Globus pallidus (tissue), 1 donor: ENCODE results near the gene CDC42SE2.
"Not testable (repeated sequence)": the region's sequence is repeated elsewhere in the genome, so short reads cannot be mapped to it uniquely, and the experiment has no call there.

Experiments
- DNase-seq: peaks from one replicate; pipeline ENCODE4 v3.0.0-alpha.2; 2015; ENCODE audit warnings: low spot score

Gene CDC42SE2

DNA sequence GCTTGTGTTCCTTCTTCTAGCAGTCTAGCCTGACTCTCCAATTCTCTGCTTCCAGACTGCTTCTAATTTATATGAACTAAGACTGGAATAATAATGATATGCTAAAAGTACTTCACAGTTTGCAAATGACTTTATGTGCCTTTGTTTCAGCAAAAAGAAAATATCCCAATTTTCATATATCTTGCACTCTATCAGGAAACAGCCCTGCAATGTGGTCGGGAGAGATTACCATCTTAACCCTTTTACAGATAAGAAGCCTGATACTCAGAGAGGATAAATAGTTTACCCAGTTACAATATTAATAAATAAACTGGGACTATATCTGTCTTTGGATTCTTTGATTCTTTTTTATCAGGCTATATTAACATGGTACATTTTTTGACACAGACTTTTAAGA is 126.0 kb downstream of the CDC42SE2 start:
- no peak for DNase-seq

DNA sequence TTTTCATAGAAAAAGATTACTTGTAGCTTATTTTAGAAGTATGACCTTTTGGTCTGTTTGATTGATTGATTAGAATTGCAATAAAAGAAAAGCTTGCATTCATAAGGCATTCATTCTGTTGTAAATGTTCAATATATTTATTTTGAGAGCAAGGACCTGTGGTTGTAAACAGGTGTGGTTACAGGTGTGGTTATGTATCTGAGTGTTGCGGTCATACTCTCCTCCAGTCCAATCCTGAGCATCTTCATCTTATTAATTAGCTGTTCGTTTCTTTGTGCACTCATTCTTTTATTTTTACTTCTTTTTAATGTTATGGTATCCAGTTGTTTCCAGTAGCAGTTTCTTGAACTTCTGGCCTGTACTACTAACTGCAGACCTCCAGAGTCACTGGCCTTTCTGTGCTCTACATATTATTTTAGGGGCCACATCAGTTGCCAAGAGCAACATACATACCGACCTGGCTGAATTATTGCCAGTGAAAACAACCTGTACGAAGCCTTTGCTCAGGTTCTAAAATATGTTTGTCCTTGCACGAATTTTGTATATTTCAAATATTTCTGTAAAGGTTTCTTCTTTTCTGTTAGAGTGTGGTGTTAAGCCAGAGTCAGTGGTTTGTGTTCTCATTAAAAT is 128.7 kb downstream of the CDC42SE2 start:
- DNase-seq, result no peak

DNA sequence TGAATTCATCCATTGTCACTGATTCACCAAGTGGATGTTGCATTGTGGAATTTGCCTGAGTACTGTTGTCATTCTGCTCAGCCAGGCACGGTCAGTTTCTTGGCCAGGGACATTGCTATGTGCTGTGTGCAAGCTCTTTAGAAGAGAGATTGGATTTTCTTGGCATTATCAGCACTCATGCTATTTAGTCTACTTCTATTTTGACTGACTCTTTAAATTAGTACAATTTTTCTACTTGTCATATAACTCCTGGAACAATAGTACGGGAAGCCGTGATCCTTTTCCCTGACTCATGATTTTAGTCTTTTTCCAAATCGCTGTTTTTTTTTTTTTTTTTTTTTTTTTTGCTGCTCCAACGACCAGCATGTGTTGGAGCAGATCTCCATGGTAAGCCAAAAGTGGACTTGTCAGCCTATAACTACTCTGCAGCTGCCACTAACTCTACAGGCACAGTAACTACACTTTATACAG is 129.7 kb downstream of the CDC42SE2 start:
- peak; percentile 80 for DNase-seq

DNA sequence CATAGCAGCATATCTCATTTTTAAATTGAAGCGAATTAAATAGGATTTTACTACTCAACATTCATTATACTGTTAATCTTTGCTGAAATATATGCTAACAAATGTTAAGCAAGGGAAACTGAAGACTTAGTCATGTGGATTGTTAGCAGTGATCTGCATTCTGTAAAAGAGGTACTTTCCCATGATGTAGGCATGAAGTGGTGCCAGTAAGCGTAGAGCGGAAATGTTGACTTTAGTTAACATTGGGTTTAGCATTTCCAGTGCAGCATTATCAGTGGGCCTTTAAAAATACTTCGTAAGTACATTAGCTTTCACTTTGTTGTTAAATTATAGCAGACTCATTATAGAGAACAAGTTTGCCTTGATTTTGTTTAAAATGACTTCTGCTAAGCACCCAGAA is 130.3 kb downstream of the CDC42SE2 start:
- DNase-seq, result no peak

DNA sequence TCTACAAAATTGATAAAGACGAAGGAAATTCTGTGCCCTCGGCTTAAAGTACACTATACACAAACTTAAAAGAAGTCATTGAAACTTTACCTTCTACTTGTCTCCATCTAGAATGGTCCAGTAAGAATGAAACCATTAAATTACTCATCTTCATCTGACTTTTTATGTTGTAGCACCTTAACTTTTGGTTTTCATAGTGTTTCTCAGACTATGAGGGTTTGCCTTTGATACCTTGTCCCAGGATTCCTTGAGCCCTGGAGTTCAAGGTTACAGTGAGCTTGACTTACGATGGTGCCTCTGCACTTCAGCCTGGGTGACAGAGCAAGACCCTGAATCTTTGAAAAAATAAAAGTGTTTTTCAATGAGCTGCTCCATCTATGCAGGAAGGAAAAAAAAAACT is 132.2 kb downstream of the CDC42SE2 start:
- DNase-seq, result no peak

DNA sequence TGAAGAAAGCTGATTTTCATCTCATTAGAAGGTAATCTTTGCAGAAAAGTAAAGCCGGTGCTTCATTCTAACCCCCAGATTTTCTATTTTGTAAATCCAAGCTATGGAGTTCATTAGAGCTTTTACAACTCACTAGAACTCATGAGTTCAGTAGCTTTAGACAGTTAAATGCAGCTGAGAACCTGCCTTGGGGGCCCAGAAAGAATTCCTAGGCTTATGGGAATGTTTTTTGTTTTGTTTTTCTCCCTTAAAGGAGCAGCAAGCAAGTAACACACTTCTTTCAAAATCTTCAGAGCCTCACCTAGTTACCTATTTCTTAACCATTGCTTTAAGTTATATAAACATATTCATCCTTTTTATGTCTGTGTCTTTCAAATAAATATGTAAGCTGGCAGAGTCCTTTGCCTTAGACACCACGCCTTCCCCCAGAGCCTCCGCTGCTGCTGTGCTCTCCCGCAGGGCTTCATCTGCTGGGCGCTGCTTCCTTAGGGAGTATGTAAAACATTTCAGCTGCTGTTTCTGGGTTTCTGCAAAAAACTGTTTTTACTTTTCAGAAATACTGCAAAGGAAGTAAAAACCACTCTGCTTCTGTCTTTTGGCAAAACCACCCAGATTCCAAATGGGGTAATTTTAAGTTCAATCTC is 132.9 kb downstream of the CDC42SE2 start:
- no peak for DNase-seq

DNA sequence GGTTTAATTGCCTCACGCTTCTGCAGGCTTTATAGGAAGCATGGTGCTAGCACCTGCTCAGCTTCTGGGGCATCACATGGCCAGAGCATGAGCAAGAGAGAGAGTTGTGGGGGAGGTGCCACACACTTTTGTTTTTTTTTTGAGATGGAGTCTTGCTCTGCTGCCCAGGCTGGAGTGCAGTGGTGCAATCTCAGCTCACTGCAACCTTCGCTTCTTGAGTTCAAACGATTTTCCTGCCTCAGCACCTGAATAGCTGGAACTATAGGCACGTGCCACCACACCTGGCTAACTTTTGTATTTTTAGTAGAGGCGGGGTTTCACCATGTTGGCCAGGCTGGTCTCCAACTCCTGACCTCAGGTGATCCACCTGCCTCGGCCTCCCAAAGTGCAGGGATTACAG is 135.2 kb downstream of the CDC42SE2 start:
- not testable (repeated sequence) for DNase-seq

DNA sequence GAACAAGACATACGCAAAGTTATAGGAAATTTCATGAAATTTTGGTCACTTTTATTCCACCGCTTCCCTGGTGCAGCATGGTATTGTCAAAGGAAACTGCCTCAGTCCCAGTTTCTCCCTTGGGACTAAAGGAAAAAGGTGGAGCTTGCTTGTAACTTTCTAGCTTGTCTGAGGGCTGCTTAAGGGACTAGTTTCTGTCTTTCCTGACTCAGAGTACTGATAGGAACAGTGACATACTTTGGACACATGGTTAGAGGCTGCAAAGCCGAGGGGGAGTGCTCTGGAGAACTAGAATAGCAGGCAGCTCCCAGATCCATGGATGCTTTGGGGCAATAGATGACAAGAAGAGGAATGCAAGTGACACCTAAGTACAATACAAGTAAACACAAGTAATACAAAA is 136.7 kb downstream of the CDC42SE2 start:
- DNase-seq, result no peak

DNA sequence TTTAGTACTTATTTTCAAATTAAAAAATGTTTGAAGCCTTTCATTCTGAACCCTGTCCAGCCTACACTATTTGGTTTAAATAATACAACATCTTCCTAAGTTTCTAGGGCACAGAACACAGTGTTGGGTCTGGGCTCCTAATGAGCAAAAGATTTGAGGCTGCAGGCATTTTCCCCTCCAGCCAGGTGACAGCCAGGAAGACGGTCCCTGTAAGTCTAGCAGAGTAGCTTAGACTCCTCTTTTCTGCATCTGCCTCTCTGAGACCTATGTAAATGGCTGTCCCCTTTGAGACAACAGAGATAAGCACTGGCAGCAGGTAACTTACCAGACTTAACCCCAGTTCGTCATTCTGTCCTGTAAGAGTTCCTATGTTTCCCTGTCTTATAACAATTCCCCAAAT is 141.8 kb downstream of the CDC42SE2 start:
- DNase-seq, result no peak

DNA sequence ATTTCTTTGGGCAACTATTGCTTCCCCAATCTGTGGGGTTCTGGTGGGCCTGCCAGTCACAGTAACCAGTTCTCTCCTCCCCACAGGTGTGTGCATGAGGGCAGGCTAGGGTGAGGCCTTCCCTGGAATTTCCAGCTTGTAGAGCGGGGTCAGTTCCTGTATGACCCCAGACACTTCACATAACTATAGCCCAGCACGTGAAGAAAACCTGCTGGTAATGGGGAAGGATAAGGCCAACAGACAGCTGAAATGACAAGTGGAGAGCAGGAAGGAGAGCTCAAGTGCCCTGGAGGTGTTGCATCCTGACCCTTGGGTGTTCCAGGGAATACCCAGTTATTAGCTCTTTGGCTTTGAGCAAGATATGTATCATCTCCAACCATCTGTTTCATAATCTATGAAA is 142.2 kb downstream of the CDC42SE2 start:
- DNase-seq, result no peak

DNA sequence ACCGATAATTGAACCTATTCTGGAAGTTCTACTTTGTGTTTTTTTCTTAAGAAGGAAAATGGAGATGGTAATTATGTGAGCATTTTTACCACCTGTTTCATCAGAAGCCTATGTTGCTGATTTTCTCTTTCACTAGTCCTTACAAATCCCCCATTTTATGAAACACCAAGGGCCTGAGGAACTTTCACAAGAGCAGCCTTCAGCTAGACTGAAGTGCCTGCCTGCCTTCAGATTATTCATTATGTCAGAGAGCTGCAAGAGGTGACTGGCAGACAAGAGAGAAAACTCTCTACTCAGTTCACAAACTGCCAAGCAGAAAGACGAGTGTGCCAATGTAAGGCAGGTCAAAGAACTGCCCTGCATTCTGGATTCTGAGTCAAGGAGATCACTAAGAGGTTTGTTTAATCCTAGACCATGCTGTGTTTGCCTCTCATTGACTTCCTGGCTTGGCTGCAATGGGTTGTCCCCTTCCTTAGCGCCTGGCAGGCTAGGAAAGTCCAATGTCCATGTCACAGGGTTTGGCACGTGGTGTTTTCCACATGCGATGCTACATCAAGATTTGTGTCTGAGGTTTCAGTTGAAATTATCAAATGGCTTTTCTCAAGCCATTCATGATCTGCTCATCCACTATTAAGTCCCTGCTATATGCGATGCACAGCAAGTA is 143.3 kb downstream of the CDC42SE2 start:
- no peak for DNase-seq

DNA sequence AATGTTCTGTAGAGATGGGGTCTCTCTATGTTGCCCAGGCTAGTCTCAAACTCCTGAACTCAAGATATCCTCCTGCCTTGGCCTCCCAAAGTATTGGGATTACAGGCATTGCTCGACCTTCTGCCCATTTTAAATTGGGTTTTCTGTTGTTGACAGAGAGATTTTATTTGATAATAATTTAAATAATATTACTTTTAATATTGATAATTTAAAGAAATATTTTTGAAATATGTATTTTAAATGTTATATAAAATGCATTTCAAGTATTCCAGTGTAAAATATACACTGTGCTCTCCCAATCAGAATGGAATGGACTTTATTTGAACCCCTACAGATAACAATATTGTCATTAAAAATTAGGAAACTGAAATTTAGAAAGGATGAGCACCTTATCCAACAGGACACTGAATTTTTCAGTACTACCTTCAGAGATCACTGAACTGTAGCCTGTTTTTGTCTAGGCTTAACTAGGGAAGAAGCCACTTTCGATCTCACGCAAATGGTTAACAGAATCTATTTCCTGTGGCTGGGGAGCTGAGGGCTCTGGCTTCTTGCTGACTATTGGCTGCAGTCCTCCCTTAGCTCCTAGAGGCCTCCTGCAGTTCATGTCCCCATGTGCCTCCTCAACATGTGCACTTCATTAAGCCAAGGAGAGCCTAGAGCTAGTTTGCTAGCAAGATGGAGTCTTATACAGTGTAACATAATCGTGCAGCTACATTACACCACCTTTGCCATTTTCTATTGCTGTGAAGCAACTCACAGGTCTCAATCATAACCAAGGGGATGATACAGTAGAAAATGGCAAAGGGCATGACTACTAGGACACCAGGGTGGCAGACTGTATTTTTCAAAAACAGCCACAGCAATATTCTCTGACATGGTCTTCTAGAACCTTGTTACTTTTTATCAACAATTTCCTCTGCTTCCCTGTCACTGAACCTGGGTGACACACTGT is 150.0 kb downstream of the CDC42SE2 start:
- no peak for DNase-seq

DNA sequence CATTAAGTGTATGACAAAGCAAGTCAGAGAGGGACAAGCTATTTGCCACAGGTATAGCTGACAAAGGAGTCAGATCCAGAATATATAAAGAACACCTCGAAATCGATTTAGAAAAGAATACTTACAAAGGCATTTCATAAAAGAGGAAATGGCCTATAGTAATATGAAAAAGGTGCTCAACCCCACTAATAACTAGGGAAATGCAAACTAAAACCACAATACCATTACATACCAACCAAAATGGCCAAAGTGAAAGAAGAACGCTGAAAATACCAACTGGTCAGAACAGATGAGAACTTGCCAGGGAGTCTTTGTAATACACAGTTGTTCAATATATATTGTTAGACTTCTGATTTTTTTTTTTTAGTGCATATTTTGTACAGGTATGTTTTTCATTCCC is 152.9 kb downstream of the CDC42SE2 start:
- DNase-seq, result no peak

DNA sequence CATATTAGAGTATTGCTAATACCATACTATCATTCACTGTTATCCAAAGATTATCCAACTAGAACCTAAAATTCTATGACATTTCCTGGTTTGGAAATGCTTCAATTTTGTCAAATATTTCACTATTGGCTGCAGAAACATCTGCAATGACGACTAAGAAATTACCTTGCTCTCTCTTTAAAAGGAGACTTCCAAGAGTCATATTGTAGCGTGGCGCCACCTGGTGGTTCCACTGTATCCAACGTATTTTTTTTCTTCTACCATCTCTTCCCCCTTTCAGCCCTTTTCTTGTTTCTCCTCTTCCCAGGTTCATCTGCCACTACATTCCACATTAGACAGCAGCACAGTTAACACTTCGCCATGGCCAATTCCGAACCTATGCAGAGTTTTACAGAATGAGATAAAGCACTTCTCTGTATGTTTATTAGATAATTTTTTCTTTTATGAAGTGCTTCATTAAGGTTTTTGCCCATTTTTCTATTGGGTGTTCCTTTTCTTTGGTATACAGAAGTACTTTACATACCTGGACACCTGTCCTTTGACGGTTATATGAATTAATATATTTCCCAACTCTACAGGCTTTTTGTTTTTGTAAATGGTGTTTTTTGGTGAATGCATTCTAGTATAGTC is 153.5 kb downstream of the CDC42SE2 start:
- DNase-seq, result peak; percentile 77

DNA sequence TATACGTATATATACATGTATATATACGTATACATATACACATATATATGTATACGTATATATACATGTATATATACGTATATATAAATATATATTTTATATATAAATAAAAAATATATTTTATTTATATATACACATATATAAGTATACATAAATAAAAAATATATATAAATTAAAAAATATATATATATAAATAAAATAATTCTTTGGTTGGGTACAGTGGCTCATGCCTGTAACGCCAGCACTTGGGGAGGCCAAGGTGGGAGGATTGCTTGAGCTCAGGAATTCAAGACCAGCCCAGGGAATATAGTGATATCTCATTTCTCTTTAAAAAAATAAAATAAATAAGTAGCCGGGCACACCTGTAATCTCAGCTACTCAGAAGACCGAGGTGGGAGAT is 155.0 kb downstream of the CDC42SE2 start:
- no peak for DNase-seq

DNA sequence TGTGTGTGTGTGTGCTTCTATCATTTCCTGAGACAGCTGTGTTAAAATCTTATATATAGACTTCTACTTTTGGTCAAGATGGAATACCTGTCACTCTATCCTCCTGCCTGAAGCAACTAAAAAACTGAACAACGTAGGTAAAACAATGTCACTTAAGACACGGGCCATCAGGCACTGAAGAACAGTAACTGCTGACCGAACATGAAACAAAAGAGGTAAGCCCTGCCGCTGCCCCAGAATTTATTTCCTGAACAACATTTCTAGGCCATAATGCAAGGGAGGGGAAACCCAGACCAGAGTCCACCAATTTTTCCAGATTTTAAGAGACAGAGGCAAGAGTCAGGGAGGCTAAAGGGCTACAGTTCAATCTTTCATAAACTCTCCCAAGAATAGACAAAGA is 156.0 kb downstream of the CDC42SE2 start:
- no peak for DNase-seq

DNA sequence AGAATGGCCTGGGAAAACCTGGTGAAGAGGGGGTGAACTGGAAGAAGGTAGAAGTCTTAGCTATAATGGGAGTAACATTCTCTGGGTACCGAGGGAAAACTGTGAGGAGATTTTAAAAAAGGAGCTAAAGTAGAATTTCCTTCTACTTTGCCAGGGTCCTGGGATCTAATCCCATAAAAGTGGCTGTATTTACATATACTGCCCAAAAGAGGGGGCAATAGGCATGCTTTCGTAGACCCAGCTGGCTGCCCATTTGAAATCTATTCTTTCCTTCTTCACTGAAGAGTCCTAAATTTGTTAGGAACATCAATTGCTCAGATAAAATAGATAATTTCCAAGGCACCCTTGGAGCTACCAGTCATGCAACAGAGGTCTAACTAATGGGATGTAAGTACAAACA is 159.2 kb downstream of the CDC42SE2 start:
- peak; percentile 37 for DNase-seq

DNA sequence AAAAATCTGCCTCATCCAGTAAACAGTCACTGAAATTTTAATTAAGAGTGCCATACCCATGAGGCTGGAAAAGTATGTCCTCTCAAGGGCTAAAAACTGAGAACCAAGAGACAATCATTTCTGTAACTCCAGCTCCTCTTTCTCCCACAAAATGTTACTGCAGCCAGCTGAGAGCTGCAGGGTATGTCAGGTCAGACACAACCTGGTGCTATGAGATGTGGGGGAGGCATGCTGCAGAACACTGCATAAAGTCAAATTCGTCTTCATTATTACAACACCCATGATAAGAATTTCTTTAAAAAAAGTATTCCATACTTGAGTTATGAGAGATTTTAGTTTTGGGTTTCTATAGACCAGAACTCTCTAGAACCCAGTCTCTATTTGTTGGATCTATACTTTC is 162.2 kb downstream of the CDC42SE2 start:
- no peak for DNase-seq

DNA sequence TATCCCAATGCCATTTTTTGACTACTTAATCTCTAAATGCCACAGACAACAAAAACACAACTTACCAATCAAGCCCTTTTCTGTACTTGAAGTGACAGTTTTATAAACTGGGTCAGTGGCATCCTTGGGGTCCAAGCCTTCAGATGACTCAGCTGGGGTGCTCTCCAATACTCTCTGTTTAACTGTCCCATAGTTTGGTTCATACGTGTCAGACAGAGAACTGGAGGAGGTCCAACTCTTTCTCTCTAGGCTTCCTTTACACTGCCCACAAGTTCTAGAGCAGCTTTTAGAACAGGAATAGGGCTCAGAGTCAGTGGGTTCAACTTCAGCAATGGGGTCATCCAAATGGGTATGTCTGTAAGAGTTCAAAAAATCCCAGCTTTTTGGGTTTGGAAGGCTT is 166.9 kb downstream of the CDC42SE2 start:
- no peak for DNase-seq

DNA sequence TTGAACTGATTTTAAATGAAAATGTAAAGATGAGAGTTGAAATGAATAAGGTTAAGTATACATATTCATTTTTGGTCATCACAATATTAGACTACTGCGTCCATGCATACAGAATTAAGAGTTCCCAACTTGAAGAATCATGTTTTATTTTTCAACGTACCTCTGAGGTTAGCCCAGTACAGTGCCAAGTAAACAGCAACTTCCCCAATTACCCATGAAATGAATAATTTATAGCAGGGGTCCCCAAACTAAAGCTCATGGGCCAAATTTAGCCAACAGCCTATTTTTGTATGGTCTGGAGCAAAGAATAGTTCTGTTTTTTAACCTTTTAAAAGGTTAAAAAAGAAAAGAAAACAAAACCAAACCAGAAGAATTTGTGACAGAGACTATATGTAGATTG is 167.9 kb downstream of the CDC42SE2 start:
- DNase-seq, result no peak

DNA sequence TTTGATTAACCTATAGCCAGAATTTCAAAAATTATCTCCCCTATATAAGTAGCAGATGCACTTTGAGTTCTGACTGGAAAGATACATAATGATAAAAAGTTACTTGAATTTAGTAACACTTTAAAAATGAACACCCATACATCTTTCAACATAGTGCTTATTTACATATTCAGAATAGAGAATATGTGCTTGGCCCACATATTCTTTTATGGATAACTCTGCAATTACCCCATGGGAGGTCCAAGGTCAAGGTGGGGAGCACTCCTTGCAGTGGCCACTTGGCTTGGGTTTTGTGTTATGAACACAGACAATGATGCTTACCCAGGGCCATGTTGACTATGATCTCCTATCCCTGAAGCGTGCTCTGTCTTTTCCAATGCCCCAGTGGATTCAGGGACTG is 169.3 kb downstream of the CDC42SE2 start:
- DNase-seq, result no peak

DNA sequence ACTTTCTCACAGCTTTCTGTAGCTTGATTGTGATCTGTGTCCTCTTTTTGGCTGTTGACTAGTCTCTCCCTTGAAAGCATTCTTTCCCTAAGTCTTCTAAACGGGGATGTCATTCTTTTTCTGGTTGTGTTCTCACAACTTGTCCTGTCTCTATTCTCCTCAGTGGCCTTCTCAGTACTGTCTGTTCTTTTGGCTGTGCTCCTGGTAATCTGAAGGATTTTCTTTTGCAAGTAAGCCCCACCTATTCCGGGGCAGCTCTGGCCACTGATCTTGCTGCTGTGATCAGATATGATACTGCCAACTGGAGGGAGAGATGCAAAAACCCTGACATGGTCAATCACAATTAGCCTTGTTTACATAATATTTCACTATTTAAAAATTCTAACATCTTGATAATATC is 172.2 kb downstream of the CDC42SE2 start:
- DNase-seq, result no peak
